Activated T-cell treated with anti-CD3 and anti-CD28 coated beads, Interleukin-2, amount 50 U/mL, for 1 hour (primary cell): ENCODE measurements around the gene COMMD7.

Experiments used
- DNase-seq: peaks from one replicate; pipeline ENCODE4 v3.0.0-alpha.2; 2020

Gene COMMD7

GRCh38 chr20:32743237-32744112 lies at the start of gene COMMD7:
TSS of gene COMMD7 (minus strand) at chr20:32743467. CDS start at chr20:32743391, 76 bp downstream.
- DNase-seq: peak; percentile 74

- DNase-seq: no peak
Observed at GRCh38 chr20:32792731-32793458, 49.6 kb upstream of the COMMD7 start.

- DNase-seq: peak; percentile 45
Observed at GRCh38 chr20:32792316-32792715, 49.0 kb upstream of the COMMD7 start.

- DNase-seq: no peak
Observed at GRCh38 chr20:32790751-32791057, 47.4 kb upstream of the COMMD7 start.

DNA sequence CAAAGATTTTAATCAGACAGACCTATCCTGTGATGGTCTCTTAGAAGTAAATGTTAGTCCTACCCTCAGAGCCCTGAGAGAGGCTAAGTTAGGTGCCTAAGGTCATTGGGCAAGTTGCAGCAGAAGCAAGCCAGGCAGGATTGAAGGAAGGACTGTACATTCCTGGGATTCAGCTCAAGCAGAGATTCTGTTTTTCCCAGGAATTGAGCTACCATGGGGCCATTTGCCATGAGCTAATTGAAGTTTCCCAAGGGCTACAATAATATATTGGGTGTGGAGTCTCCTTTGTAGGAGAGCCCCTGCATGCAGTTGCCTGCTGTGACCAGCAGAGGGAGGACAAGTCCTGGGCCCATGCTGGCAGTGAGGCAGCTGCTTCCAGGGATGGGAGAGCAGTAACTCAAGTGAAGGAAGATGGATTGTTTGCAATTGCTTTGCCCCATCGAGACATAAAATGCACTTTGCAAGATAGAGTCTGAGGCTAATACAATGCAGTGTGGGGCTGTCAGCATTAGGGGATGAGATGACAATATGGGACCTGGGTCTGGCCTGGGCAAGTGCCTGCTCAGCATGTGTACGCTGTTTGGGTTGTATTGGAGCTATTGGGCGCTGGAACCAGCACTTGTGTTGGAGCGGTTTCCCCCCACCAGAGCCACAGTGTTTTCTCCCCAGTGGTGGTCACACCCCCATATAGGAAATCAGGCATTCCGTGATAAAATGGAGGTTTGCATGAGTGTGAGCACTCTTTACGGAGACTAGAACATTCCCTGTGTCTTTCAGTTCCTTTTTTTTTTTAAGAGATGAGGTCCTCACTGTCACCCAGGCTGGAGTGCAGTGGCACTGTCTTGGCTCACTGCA lies 46.9 kb upstream of the COMMD7 start:
- peak; percentile 75 for DNase-seq

GRCh38 chr20:32787168-32787567 lies 43.9 kb upstream of the COMMD7 start:
- DNase-seq: no peak

- DNase-seq: no peak
Observed at GRCh38 chr20:32786059-32786760, 42.9 kb upstream of the COMMD7 start.

- no peak for DNase-seq
Observed at GRCh38 chr20:32784369-32785080, 41.3 kb upstream of the COMMD7 start.

DNA sequence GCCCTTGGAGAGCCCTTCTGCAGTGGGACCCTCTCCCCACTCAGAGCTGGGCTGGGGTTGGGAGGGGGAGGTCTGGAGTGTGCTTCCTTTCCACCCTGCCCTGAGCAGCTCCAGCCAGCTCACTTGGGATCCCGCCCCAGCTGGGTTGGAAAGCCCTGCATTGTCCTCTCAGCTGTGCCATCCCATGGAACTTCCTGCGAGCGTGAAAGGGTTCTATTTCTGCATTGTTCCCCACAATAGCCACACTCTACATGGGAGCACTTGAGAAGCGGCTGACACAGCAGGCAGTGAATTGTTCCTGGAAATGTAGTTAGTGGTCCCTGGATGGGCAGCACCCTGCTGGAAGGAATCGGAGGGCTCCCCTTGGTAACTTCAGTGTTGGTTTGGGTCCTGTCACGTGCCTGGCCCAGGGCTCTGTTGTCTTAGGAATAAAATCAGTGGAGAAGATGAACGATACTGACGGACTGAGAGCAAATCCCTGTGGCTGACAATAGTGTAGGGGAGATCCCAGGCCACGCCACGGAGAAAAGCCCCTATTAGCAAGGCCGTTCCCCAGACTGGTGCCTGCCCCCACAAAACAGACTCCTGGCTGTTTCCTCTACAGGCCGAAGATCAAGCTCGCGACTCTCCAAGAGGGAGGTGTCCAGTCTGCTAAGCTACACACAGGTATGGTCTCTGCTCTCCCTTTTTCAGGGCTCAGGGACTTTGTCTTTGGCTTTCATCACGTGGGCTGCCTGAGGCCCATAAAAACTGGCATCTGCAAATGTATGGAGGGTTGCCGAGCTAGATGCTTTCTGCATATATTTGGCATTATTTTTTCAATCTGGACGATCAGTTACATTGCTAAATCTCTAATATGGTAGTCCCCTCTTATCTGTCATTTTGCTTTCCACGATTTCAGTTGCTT lies 37.7 kb upstream of the COMMD7 start:
- no peak for DNase-seq

- no peak for DNase-seq
Observed at GRCh38 chr20:32780278-32780677, 37.0 kb upstream of the COMMD7 start.

DNA sequence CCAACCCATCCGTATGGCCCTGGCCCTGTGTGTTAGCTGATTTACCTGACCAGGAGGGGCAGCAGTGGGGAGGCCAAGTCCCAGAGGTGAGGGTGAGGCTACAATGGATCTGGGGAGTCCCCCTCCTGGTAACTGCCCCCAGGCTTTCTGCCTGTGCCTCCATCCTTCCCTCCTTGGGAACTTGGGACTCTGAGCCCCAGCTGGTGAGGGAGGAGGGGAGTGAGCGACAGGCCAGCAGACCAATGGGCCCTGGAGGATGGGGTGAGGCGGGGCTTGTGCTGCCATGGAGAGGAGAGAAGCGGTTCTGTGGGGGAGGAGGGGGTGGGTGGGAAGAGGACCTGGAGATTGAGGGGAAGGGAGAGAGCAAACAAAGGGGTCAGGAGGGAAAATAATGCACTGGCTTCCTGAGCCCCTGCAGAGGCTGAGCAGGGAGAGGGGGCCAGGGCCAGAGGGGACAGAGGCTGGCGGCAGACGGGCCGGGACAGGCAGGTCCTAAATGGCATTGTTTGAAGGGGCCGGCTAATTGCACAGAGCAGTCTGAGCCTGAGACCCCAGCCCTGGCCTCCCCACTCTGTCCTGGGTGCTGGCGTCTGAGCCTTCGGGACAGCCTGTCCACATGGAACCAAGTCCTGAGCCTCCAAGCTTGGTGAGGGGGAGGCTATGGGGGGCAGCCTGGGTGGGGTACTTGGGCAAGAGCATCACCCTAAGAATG lies 36.4 kb upstream of the COMMD7 start:
- no peak for DNase-seq

DNA sequence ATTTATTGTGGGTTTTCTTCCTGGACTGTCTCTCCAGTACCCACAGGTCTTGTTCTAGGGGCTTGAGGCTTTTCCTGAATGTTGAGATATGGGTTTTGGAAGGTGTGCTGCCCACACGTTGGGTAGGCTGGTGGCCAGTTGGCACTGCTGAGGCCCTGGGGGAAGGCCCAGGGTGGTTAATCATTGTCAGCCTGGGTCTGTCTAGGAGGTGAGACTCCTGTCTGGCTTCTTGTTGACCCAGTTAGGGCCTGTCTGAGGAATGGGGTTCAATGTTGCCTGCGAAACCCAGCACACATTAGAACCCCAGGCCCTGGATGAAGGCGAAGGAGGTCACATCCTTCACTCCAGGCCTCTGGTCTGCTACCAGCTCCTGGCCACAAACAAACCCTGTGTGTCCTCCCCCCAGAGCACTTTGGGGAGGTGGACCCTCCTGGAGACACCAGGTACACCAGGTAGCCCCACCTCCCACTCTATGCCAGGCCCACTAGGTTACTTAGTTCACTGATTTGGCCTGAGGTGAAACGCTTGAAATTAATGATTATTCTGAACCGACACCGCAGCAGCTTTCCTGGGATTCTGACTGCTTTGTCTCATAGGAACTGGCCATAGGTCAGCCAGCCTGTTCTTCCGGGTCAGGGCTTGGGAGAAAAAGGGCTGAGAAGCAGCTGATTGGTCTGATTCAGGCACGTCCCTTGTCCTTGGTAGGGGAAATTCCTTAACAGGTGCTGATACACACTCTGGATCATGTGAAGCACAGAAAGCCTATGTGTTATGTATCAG lies 34.1 kb upstream of the COMMD7 start:
- no peak for DNase-seq

- DNase-seq: no peak
Observed at GRCh38 chr20:32775336-32775991, 32.2 kb upstream of the COMMD7 start.

DNA sequence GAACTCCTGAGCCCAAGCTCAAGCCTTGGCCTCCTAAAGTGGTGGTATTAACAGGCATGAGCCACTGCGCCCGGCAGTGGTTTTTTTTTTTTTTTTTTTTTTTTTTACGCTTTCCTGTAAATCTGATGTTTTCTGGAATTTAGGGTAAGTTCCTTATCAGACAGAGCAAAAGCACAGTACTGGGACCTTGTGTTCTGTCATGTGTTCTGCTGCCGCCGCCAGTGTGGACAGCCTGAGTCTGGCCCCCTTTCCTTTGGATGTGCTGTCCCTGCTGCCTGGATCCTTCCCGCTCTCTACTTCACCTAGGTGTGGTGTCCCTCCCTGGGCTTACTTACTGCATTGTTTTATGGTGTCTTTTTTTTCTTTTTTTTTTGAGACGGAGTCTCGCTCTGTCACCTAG lies 30.6 kb upstream of the COMMD7 start:
- no peak for DNase-seq

GRCh38 chr20:32773223-32773622 lies 30.0 kb upstream of the COMMD7 start:
- DNase-seq: no peak

DNA sequence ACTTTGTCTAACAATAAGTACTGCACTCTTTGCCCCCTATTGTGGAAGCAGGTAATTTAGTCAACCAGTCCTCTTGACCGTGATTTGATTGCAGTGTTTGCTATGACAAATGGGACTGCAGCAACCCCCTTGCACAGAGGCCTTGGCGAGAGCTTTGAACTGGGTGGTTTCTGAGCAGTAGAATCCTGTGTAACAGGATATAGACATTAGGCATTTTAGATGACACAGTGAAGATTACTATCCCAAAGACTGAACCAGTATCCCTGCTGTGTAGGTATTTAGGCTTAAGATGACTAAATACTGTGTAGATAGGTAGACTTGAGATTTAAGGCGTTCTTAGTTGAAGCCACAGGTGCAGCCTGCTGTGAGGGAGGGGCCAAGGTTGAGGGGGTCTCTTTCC lies 28.8 kb upstream of the COMMD7 start:
- no peak for DNase-seq

DNA sequence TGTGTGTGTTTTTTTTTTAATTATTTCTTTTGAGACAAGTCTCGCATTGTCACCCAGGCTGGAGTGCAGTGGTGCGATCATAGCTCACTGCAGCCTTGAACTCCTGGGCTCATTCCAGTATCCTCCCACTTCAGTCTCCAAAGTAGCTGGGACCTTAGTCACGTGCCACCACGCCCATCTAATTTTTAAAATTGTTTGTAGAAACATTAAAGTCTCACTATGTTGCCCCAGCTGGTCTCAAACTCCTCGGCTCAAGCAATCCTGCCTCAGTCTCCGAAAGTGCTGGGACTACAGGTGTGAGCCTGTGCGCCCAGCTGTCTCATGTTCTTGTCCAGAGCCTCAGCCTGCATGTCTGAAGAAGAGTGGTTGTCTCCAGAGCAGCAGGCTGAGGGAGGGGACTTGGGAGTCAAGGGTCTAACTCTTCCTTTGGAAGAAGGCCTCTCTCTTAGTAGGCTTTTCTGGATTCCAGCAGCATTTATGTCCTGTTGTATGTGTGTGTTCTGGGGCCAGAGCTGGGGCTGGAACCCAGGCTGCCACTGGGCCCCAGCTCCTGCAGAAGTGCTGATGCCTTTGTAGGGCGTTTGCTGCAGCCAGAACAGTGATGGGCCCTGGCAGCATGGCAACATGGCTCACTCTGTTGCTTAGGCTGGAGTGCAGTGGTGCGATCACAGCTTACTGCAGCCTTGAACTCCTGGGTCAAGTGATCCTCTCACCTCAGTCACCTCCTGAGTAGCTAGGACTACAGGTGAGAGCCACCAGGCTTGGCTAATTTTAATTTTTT lies 24.3 kb upstream of the COMMD7 start:
- no peak for DNase-seq
